GM12864 (cell line): ENCODE data around the gene ABCG4.

Experiments used
- DNase-seq: peaks from one replicate; pipeline ENCODE4 v3.0.0-alpha.2; 2011; ENCODE audit warnings: low read depth
- H3K4me3 ChIP-seq: 2 replicates; pipeline ENCODE4 v1.5.1; 2011; ENCODE audit warnings: mild to moderate bottlenecking, low read depth, low read length, control low read depth
- TF ChIP-seq, protein P1 (sequence below): IDR thresholded peaks from 2 replicates; pipeline ENCODE4 v1.5.1; 2011; ENCODE audit warnings: low read depth, mild to moderate bottlenecking, moderate library complexity, low read length, control low read depth, inconsistent platforms; ENCODE audit errors: missing control alignments

The ABCG4 gene

DNA sequence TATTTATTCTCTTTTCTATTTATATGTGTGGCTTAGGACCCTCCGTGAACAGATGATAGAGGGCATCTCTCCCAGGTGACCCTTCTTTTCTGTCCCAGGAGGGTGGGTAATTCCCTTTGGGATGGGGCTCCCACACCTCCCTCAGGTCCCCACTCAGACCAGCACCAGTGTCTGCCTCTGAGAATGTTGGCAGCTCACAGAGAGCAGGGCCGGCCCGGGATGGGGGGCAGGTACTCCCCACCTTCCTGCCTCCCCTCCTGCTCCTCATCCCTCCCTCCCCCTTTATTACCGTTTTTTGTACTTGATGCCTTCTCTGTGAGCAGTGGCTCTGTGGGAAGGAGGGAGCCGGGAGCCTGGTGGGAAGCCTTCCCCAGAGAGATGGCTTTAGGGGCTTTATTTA lies 32.3 kb upstream of the ABCG4 start:
- TF ChIP-seq, protein P1, sequence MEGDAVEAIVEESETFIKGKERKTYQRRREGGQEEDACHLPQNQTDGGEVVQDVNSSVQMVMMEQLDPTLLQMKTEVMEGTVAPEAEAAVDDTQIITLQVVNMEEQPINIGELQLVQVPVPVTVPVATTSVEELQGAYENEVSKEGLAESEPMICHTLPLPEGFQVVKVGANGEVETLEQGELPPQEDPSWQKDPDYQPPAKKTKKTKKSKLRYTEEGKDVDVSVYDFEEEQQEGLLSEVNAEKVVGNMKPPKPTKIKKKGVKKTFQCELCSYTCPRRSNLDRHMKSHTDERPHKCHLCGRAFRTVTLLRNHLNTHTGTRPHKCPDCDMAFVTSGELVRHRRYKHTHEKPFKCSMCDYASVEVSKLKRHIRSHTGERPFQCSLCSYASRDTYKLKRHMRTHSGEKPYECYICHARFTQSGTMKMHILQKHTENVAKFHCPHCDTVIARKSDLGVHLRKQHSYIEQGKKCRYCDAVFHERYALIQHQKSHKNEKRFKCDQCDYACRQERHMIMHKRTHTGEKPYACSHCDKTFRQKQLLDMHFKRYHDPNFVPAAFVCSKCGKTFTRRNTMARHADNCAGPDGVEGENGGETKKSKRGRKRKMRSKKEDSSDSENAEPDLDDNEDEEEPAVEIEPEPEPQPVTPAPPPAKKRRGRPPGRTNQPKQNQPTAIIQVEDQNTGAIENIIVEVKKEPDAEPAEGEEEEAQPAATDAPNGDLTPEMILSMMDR = no peak
- H3K4me3 ChIP-seq = no peak overlapping the region
- no peak for DNase-seq

DNA sequence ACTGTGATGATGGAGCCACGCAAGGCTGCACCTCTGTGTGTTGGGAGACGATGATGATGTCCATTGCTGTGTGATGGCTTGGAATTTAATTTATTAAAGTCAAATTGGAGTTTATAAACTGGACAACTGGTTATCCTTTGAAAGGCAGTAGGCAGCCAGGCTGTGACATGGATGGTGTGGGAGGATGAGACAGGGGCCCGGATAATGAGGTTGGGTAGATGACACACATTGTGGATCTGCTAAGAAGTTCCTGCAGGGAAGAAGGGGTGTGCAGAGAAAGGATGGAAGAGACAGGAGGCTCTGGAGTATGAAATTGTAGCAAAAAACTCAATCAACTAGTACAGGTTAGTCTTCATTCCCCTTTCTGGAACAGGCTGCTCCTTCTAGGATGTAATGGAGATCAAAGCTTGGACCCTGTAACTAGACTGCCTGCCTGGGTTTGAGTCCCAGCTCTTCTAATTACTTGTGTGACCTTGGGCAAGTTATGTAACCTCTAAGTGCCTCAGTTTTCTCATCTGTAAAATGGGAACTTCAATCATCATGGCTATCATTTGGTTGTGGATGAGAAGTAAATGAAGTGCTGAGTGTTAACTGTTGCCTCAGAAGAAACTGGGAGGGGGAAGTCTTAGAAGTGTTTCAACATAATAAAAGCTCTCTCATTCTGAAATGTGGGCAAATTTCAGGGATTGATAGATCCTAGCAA lies 31.7 kb upstream of the ABCG4 start:
- TF ChIP-seq, protein P1 = no peak
- no peak for DNase-seq

DNA sequence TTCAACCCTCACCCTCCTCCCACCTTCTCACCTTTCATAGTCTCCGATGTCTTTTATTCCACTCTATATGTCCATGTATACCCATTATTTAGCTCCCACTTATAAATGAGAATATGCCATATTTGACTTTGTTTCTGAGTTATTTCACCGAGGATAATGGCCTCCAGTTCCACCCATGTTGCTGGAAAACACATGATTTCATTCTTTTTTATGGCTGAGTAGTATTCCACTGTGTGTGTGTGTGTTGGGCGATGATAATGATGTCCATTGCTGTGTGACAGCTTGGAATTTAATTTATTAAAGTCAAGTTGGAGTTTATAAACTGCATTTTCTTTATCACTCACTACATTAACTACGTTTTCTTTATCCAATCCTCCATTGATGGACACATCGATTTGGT lies 30.6 kb upstream of the ABCG4 start:
- no peak overlapping the region for H3K4me3 ChIP-seq
- TF ChIP-seq, protein P1 = no peak
- no peak for DNase-seq

More for the DNA sequence above, 31.7 kb upstream of the ABCG4 start:
- H3K4me3 ChIP-seq = no peak overlapping the region

DNA sequence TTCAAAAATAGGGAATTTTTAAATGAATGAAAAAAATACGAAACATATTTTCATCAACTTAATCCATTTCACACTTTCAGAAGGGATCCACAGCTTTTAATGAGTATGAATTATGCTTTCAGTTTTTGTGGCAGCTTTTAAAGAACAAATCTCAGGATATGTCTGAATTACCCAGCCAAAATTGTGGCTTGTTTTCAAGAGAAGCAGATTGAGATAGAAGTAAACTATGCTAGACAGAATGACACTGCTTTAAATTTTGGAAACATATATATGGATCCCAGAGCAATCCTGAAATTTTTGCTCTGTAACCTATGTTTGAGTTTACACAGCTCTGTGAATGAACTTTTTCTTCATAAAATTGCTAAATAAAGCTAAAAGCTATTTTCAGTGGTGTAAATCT lies 29.9 kb upstream of the ABCG4 start:
- TF ChIP-seq, protein P1 = no peak
- H3K4me3 ChIP-seq = no peak overlapping the region

DNA sequence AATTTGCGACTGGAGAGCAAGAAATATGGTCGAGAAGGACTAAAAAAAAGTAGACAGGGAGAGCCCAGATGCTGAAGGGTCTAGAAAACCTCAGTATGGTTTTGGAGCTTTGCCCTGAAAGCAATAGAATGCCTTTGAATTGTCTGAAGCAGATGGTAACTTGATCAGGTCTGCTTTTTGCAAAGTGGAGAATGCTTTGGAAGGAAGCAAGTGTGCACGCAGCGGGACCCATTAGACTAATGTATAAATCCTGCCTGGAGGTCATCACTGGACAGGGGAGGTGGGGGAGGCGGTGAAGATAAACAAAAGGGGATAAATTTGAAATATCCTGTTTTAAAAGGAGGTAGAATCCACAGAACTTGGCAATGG lies 28.2 kb upstream of the ABCG4 start:
- no peak for DNase-seq
- TF ChIP-seq, protein P1 = no peak
- peak overlapping the region; percentile 60 for H3K4me3 ChIP-seq

More for the DNA sequence above, 29.9 kb upstream of the ABCG4 start:
- no peak for DNase-seq

DNA sequence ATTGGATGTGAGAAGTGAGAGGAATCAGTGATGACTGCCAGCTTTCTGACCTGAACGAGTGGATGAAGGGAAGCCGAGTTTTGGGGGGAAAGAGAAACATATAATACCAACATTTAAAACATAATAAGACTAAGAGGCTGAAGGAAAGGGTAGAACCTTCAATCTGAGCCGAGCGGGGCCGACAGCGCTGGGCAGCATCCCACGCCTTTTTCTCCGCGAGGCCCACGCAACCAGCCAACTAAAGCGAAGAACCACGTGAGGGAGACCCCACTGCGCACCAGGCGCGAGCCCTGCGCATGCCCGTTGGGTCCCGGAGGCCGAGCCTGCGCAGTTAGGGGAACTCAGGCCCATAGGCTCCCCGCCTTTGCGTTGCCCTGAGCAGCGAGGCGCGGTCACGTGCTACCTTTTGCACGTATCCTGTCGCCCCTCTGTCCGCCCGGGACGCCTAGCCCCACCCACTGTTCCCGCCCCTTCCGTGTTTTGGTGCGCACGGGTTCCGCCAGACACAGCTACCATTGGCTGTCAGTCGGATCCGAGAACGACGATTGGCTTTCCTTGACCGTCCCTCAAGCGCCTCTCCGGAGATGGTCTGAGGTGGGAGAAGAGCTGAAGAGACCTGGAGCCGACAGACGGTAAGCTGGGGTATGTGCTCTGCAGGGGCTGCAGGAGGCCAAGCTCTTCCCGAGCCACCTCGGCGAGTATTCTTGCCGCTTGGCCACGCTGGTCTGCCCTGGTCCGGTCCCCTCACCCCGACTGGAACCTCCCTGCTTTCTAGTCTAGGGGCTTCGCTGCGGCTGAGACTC lies 27.6 kb upstream of the ABCG4 start, which contains the start of gene HINFP:
HINFP (plus strand) TSS at position 573 of the 803 bp plus-strand sequence. CDS start 5,365 bp downstream, outside the sequence.
- peak; percentile 97 for DNase-seq
- H3K4me3 ChIP-seq = peak within 1 kb of the TSS; percentile 81
- TF ChIP-seq, protein P1 = no peak
